ENCODE data around the gene FCSK. TPM values are rescaled to one million over a fixed set of nuclear protein-coding genes. Genes with fewer than 3 reads are reported as not detected.

FCSK gene
- total and polyA plus RNA-seq, 2 of the 13 experiments (the other 11 are each of a cell fraction or from before 2014, with no cell fraction given): 9.1 to 19.2 TPM

DNA sequence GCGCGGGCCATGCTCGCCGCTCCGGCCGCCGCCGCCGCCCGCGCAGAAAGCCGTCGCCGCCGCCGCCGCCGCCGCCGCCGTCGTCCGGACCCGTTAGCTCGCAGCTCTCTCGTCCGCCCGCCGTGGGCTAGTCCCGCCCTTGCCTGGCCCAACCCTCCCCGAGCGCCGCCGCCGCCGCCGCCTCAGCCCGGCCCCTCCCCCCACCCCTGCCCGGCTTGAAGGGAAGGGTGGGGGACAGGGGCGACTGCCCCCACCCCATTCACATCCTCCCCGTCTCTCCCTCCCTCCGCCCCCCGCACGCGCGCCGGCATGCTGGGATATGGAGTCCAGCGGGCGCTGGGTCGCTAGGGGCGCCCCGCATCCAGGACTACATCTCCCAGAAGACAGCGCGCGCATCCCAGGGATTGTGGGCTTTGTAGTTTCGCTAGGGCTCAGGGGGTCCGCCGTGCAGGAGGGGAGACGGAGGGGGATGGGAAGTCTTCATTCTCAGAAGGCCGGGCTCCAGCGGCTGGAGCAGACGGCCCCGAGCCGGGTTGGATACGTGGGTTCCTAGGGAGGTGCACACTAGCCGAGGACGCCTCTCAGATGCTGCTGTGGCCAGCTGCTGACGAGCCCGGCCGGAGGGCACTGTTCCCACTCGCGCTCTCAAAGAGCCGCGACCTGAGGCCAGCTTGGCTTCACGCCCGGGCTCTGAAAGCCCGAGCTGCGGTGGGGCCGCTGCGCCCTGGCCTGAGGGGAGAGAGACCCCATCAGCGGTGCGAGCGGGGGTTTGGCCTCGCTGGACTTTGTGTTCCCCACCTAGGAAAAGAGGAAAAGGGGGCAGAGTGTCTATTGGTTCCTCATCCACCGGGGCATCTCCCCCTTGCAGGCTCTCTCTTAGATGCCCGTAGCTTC lies 15.2 kb upstream of the FCSK start, which contains the start of gene ST3GAL2 (continued):
- TF ChIP-seq, protein P1, sequence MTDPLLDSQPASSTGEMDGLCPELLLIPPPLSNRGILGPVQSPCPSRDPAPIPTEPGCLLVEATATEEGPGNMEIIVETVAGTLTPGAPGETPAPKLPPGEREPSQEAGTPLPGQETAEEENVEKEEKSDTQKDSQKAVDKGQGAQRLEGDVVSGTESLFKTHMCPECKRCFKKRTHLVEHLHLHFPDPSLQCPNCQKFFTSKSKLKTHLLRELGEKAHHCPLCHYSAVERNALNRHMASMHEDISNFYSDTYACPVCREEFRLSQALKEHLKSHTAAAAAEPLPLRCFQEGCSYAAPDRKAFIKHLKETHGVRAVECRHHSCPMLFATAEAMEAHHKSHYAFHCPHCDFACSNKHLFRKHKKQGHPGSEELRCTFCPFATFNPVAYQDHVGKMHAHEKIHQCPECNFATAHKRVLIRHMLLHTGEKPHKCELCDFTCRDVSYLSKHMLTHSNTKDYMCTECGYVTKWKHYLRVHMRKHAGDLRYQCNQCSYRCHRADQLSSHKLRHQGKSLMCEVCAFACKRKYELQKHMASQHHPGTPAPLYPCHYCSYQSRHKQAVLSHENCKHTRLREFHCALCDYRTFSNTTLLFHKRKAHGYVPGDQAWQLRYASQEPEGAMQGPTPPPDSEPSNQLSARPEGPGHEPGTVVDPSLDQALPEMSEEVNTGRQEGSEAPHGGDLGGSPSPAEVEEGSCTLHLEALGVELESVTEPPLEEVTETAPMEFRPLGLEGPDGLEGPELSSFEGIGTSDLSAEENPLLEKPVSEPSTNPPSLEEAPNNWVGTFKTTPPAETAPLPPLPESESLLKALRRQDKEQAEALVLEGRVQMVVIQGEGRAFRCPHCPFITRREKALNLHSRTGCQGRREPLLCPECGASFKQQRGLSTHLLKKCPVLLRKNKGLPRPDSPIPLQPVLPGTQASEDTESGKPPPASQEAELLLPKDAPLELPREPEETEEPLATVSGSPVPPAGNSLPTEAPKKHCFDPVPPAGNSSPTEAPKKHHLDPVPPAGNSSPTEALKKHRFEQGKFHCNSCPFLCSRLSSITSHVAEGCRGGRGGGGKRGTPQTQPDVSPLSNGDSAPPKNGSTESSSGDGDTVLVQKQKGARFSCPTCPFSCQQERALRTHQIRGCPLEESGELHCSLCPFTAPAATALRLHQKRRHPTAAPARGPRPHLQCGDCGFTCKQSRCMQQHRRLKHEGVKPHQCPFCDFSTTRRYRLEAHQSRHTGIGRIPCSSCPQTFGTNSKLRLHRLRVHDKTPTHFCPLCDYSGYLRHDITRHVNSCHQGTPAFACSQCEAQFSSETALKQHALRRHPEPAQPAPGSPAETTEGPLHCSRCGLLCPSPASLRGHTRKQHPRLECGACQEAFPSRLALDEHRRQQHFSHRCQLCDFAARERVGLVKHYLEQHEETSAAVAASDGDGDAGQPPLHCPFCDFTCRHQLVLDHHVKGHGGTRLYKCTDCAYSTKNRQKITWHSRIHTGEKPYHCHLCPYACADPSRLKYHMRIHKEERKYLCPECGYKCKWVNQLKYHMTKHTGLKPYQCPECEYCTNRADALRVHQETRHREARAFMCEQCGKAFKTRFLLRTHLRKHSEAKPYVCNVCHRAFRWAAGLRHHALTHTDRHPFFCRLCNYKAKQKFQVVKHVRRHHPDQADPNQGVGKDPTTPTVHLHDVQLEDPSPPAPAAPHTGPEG (CRISPR knock-in tag; IDR thresholded peaks at IDR 0.05): no peak
- TF ChIP-seq SP4 (CRISPR knock-in tag; IDR thresholded peaks at IDR 0.05) (peak; percentile 77), ZNF367 (CRISPR knock-in tag; IDR thresholded peaks at IDR 0.05; ENCODE audit: borderline replicate concordance) (no peak), CBX2 (IDR thresholded peaks at IDR 0.05; ENCODE audit: low read depth, low read length) (no peak), CBX2 (CRISPR knock-in tag; IDR thresholded peaks at IDR 0.05; ENCODE audit: low read depth) (no peak), ZFP41 (CRISPR knock-in tag; IDR thresholded peaks at IDR 0.05; ENCODE audit: borderline replicate concordance) (no peak), KLF16 (CRISPR knock-in tag; IDR thresholded peaks at IDR 0.05) (no peak), RFX5 (IDR thresholded peaks at IDR 0.05; ENCODE audit: low read depth, low read length) (no peak), DR1 (CRISPR knock-in tag; IDR thresholded peaks at IDR 0.05) (0 out of 2 replicates have a peak, but pooled peaks have one; percentile 35), ELF1 (CRISPR knock-in tag; IDR thresholded peaks at IDR 0.05) (peak; percentile 82), JUND (CRISPR knock-in tag; IDR thresholded peaks at IDR 0.05) (no peak; the same call in 1 of the 2 replicates), BORCS8-MEF2B (CRISPR knock-in tag; IDR thresholded peaks at IDR 0.05) (peak; percentile 65), RCOR2 (CRISPR knock-in tag; IDR thresholded peaks at IDR 0.05) (no peak), ZBTB38 (CRISPR knock-in tag; IDR thresholded peaks at IDR 0.05) (no peak), KAT8 (CRISPR knock-in tag; IDR thresholded peaks at IDR 0.05) (peak; percentile 75), SOX5 (CRISPR knock-in tag; IDR thresholded peaks at IDR 0.05; ENCODE audit: borderline replicate concordance) (peak; percentile 9; the same call in 1 of the 2 replicates)
- TF ChIP-seq, protein P2, sequence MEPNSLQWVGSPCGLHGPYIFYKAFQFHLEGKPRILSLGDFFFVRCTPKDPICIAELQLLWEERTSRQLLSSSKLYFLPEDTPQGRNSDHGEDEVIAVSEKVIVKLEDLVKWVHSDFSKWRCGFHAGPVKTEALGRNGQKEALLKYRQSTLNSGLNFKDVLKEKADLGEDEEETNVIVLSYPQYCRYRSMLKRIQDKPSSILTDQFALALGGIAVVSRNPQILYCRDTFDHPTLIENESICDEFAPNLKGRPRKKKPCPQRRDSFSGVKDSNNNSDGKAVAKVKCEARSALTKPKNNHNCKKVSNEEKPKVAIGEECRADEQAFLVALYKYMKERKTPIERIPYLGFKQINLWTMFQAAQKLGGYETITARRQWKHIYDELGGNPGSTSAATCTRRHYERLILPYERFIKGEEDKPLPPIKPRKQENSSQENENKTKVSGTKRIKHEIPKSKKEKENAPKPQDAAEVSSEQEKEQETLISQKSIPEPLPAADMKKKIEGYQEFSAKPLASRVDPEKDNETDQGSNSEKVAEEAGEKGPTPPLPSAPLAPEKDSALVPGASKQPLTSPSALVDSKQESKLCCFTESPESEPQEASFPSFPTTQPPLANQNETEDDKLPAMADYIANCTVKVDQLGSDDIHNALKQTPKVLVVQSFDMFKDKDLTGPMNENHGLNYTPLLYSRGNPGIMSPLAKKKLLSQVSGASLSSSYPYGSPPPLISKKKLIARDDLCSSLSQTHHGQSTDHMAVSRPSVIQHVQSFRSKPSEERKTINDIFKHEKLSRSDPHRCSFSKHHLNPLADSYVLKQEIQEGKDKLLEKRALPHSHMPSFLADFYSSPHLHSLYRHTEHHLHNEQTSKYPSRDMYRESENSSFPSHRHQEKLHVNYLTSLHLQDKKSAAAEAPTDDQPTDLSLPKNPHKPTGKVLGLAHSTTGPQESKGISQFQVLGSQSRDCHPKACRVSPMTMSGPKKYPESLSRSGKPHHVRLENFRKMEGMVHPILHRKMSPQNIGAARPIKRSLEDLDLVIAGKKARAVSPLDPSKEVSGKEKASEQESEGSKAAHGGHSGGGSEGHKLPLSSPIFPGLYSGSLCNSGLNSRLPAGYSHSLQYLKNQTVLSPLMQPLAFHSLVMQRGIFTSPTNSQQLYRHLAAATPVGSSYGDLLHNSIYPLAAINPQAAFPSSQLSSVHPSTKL (CRISPR knock-in tag; IDR thresholded peaks at IDR 0.05): no peak; the same call in 1 of the 2 replicates
- TF ChIP-seq, protein P3, sequence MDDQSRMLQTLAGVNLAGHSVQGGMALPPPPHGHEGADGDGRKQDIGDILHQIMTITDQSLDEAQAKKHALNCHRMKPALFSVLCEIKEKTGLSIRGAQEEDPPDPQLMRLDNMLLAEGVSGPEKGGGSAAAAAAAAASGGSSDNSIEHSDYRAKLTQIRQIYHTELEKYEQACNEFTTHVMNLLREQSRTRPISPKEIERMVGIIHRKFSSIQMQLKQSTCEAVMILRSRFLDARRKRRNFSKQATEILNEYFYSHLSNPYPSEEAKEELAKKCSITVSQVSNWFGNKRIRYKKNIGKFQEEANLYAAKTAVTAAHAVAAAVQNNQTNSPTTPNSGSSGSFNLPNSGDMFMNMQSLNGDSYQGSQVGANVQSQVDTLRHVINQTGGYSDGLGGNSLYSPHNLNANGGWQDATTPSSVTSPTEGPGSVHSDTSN (CRISPR knock-in tag; IDR thresholded peaks at IDR 0.05; ENCODE audit: borderline replicate concordance): no peak

Data from HepG2 (cell line).